HepG2 (cell line): ENCODE data around the gene TRIM9. TPM values are rescaled to one million over a fixed set of nuclear protein-coding genes. Genes with fewer than 3 reads are reported as not detected.

Experiments
- FOXC1 ChIP-seq: sonication (generic); formaldehyde crosslinking; IDR thresholded peaks from 2 replicates; pipeline ENCODE4 v1.8.0; 2022; ENCODE audit warnings: mild to moderate bottlenecking, missing genetic modification reagents, borderline replicate concordance
- GRHL1 ChIP-seq: sonication (generic); formaldehyde crosslinking; conservative IDR thresholded peaks from 2 replicates; pipeline ENCODE4 v1.8.0; 2022; ENCODE audit warnings: missing genetic modification reagents
- HNRNPK ChIP-seq: fragments of 200-400 bp; formaldehyde crosslinking; IDR thresholded peaks from 2 replicates; pipeline ENCODE4 v1.6.1; 2018; ENCODE audit warnings: low read length, low read depth, moderate library complexity, mild to moderate bottlenecking; ENCODE audit not compliant: poor library complexity, severe bottlenecking
- HNRNPUL1 ChIP-seq: fragments of 200-400 bp; formaldehyde crosslinking; IDR thresholded peaks from 2 replicates; pipeline ENCODE4 v1.6.1; 2017; ENCODE audit warnings: low read depth, mild to moderate bottlenecking, low read length, moderate library complexity
- HOXA9 ChIP-seq: sonication (generic); formaldehyde crosslinking; IDR thresholded peaks from 2 replicates; pipeline ENCODE4 v1.8.1; 2022; ENCODE audit warnings: missing genetic modification reagents, mild to moderate bottlenecking, moderate library complexity, borderline replicate concordance
- MAZ ChIP-seq, 2 experiments: sonication (generic) in 1 of 2; formaldehyde crosslinking in 1 of 2; IDR thresholded peaks; 2 replicates each; pipeline versions ENCODE4 v1.5.0 to v1.6.1; 2012 to 2020; ENCODE audit warnings: low read depth in 2 of 2, mild to moderate bottlenecking in 2 of 2, borderline replicate concordance in 1 of 2, improper control_type of control experiment in 1 of 2, low read length in 1 of 2, missing genetic modification reagents in 1 of 2, moderate library complexity in 1 of 2
- RBM39 ChIP-seq: fragments of 200-400 bp; formaldehyde crosslinking; IDR thresholded peaks from one replicate; pipeline ENCODE4 v1.6.1; 2018; ENCODE audit warnings: antibody characterized with exemption, mild to moderate bottlenecking, low read depth, low read length; ENCODE audit not compliant: poor library complexity, severe bottlenecking
- SAFB2 ChIP-seq: sonication (generic); formaldehyde crosslinking; IDR thresholded peaks from 2 replicates; pipeline ENCODE4 v1.5.1; 2020; ENCODE audit warnings: missing genetic modification reagents, low read depth, mild to moderate bottlenecking, borderline replicate concordance
- ZBTB4 ChIP-seq: sonication (generic); formaldehyde crosslinking; IDR thresholded peaks from 2 replicates; pipeline ENCODE4 v1.4.0; 2020; ENCODE audit warnings: missing genetic modification reagents, mild to moderate bottlenecking, borderline replicate concordance
- ZNF607 ChIP-seq: sonication (generic); formaldehyde crosslinking; IDR thresholded peaks from 2 replicates; pipeline ENCODE4 v1.5.1; 2020; ENCODE audit warnings: missing genetic modification reagents, mild to moderate bottlenecking, borderline replicate concordance
- ZNF691 ChIP-seq: sonication (generic); formaldehyde crosslinking; IDR thresholded peaks from 2 replicates; pipeline ENCODE4 v1.4.0; 2020; ENCODE audit warnings: missing genetic modification reagents, low read depth, mild to moderate bottlenecking, borderline replicate concordance
- ZNF792 ChIP-seq: IDR thresholded peaks from 2 replicates; pipeline ENCODE4 v1.6.1; 2016
- ZNF850 ChIP-seq: sonication (generic); formaldehyde crosslinking; conservative IDR thresholded peaks from 2 replicates; pipeline ENCODE4 v1.9.0; 2021; ENCODE audit warnings: mild to moderate bottlenecking, missing genetic modification reagents
- ZSCAN12 ChIP-seq: sonication (generic); formaldehyde crosslinking; IDR thresholded peaks from 2 replicates; pipeline ENCODE4 v1.9.0; 2021; ENCODE audit warnings: mild to moderate bottlenecking, missing genetic modification reagents
- polyA plus RNA-seq, 8 experiments: library from polyadenylated mRNA; depleted of rRNA in 3 of 8; stranded (reverse) in 7 of 8; unstranded in 1 of 8; fragments of >200 nt; fragmentation: Illumina TruSeq in 4 of 8; extraction: Trizol in 4 of 8; gene quantifications; 2 replicates each; pipeline versions ENCODE4 v1.2.1 to v1.2.3, GENCODE V29; 2011 to 2016; ENCODE audit warnings: low read depth in 4 of 8, missing spikeins in 1 of 8, mixed read lengths in 1 of 8; ENCODE audit not compliant: insufficient read depth in 1 of 8
- total RNA-seq, 5 experiments: library from RNA; depleted of rRNA; stranded (reverse); fragments of >200 nt; fragmentation: Illumina TruSeq; extraction: Trizol; gene quantifications; 2 replicates each; pipeline ENCODE4 v1.2.3, GENCODE V29; 2016; ENCODE audit warnings: low read depth in 1 of 5

The TRIM9 gene
- total and polyA plus RNA-seq, 2 of the 13 experiments (the other 11 are each of a cell fraction or from before 2014, with no cell fraction given) = 0.04 to 0.07 TPM

- TF ChIP-seq ZBTB4 (CRISPR knock-in tag) = no peak
- TF ChIP-seq ZNF850 (CRISPR knock-in tag) = 0 out of 2 replicates have a peak, but pooled peaks have one; percentile 70
- peak; percentile 52 for TF ChIP-seq ZNF607
- peak; percentile 19; the same call in 1 of the 2 replicates for TF ChIP-seq ZNF792
- peak; percentile 79; the same call in 1 of the 2 replicates for TF ChIP-seq ZNF691 (CRISPR knock-in tag)
- TF ChIP-seq RBM39 = peak; percentile 83
- peak; percentile 38; the same call in 1 of the 2 replicates for TF ChIP-seq HNRNPUL1
- TF ChIP-seq HNRNPK = peak; percentile 40
- peak; percentile 65; the same call in 1 of the 2 replicates for TF ChIP-seq SAFB2 (CRISPR knock-in tag)
- 0 out of 2 replicates have a peak, but pooled peaks have one; percentile 61 for TF ChIP-seq ZSCAN12 (CRISPR knock-in tag)
- peak; percentile 79; the same call in 1 of the 2 replicates for TF ChIP-seq FOXC1 (CRISPR knock-in tag)
- no peak for TF ChIP-seq GRHL1 (CRISPR knock-in tag)
- peak; percentile 41; the same call in 1 of the 2 replicates for TF ChIP-seq MAZ (IDR thresholded peaks at IDR 0.05; ENCODE audit: borderline replicate concordance, low read depth, low read length)
- TF ChIP-seq MAZ (CRISPR knock-in tag; IDR thresholded peaks at IDR 0.05; ENCODE audit: low read depth) = peak; percentile 42
- TF ChIP-seq HOXA9 (CRISPR knock-in tag) = peak; percentile 66; the same call in 1 of the 2 replicates
Observed at GRCh38 chr14:50943943-50944646, 150.8 kb downstream of the TRIM9 start, which contains the start of gene PYGL (continued).
